C4-2B (cell line): ENCODE results near the gene SOX8.

ENCODE experiments used
- CTCF ChIP-seq: fragments of 450-650 bp; conservative IDR thresholded peaks from 2 replicates; pipeline ENCODE4 v1.5.1; 2017; ENCODE audit warnings: mild to moderate bottlenecking
- ZFX ChIP-seq: fragments of 450-650 bp; IDR thresholded peaks from 2 replicates; pipeline ENCODE4 v1.6.1; 2017

GRCh38 chr16:984121-984694 lies 2.6 kb downstream of the SOX8 start:
- TF ChIP-seq CTCF (no peak), ZFX (no peak)
